ENCODE measurements around the gene TOR3A. TPM values are rescaled to one million over a fixed set of nuclear protein-coding genes. Genes with fewer than 3 reads are reported as not detected.

Gene TOR3A
- total and polyA plus RNA-seq, 10 of the 15 experiments (the other 5 are each of a cell fraction or from before 2014, with no cell fraction given) = 8.6 to 87.9 (median 46.3) TPM

GRCh38 chr1:179107706-179108629, 26.1 kb downstream of the TOR3A start:
- ChIA-PET RAD21 (ENCODE audit: unreplicated experiment) (no interaction called here), CTCF (interaction anchor here (0.5 to 3.0 kb wide), 4 partner anchors 12 to 229 kb away, joined by 3 to 13 read pairs (median 3); no protein-coding TSS in a partner anchor), POLR2A (interaction anchor here (0.5 kb wide), 1 partner anchor 103 kb away, joined by 3 read pairs; no protein-coding TSS in a partner anchor), SMC1A (ENCODE audit: uncharacterized antibody, unreplicated experiment) (interaction anchor here (0.6 to 1.5 kb wide), 2 partner anchors 27 to 41 kb away, joined by 3 read pairs; partner anchors contain the start of gene TOR3A)
- ATAC-seq = no peak
- H3K27me3 ChIP-seq (replicated peaks in 1 of 2; ENCODE audit: control insufficient read depth in 2 of 2, insufficient read depth in 2 of 2, low read length in 1 of 2) = no peaks in the 10 kb centered on the region
- no peaks in the 10 kb centered on the region for H3K79me2 ChIP-seq (ENCODE audit: control insufficient read depth, insufficient read depth, low read length)
- H2AFZ ChIP-seq (ENCODE audit: control insufficient read depth, low read depth, low read length) = no peak overlapping the region
- H3K27ac ChIP-seq (ENCODE audit: control insufficient read depth, insufficient read depth) = no peak overlapping the region
- no peaks in the 10 kb centered on the region for H3K9me3 ChIP-seq (replicated peaks; ENCODE audit: control insufficient read depth, insufficient read depth, low read length)
- peaks cover 0 to 3% of the 10 kb centered on the region in 2 experiments; a peak in 3 of 4 replicates for H3K36me3 ChIP-seq (ENCODE audit: control insufficient read depth in 2 of 2, insufficient read depth in 2 of 2, low read length in 1 of 2)
- DNase-seq (ENCODE audit: low read depth, low spot score) = no peak
- WGBS (ENCODE audit: insufficient coverage, insufficient replicate concordance, low lambda C conversion rate, missing lambda C conversion rate) = 62% methylated on average over 15 of the region's 15 CpGs
- BruUV-seq (replicated peaks) = no TSS peak
- H3K9ac ChIP-seq (ENCODE audit: control insufficient read depth, insufficient read depth, low read length) = no peak overlapping the region
- no peak overlapping the region for H3K4me2 ChIP-seq (ENCODE audit: control insufficient read depth, insufficient read depth)
- intact Hi-C loops (cut with micrococcal nuclease; ENCODE audit: unreplicated experiment) = no loop called here
- no peak for FAIRE-seq
- in situ Hi-C loops (cut with MboI) = no loop called here
- no peaks in the 10 kb centered on the region for H4K20me1 ChIP-seq (ENCODE audit: control insufficient read depth, insufficient read depth)
- no peak overlapping the region for H3K4me3 ChIP-seq
- no peaks in the 10 kb centered on the region for H3K4me1 ChIP-seq (ENCODE audit: control insufficient read depth, insufficient read depth, low read length)
- no peak for TF ChIP-seq RCOR1 (conservative IDR thresholded peaks at IDR 0.05; ENCODE audit: low read depth, low read length)
- TF ChIP-seq JUND (IDR thresholded peaks at IDR 0.05; ENCODE audit: low read depth, low read length) = no peak
- TF ChIP-seq SUZ12 (IDR thresholded peaks at IDR 0.05; ENCODE audit: unreplicated experiment) = no peak
- TF ChIP-seq EP300 (IDR thresholded peaks at IDR 0.05; ENCODE audit: borderline replicate concordance in 1 of 2, control insufficient read depth in 1 of 2, low read depth in 2 of 2, low read length in 2 of 2) = no peak
- TF ChIP-seq BCLAF1 (IDR thresholded peaks at IDR 0.05) = no peak
- TF ChIP-seq RAD51 (IDR thresholded peaks at IDR 0.05) = no peak
- no peak for TF ChIP-seq ZNF592 (IDR thresholded peaks at IDR 0.05)
- TF ChIP-seq SP1 (IDR thresholded peaks at IDR 0.05; ENCODE audit: low read depth, low read length) = no peak
- TF ChIP-seq IRF5 (IDR thresholded peaks at IDR 0.05; ENCODE audit: borderline replicate concordance) = no peak
- TF ChIP-seq BACH1 (IDR thresholded peaks at IDR 0.05; ENCODE audit: borderline replicate concordance) = no peak
- TF ChIP-seq CHD4 (IDR thresholded peaks at IDR 0.05) = no peak
- no peak for TF ChIP-seq NFXL1 (IDR thresholded peaks at IDR 0.05; ENCODE audit: borderline replicate concordance)
- TF ChIP-seq ETV6 (conservative IDR thresholded peaks at IDR 0.05 in 1 of 2, IDR thresholded peaks at IDR 0.05 in 1 of 2; ENCODE audit: borderline replicate concordance in 1 of 2, low read depth in 1 of 2) = no peak
